Measurements from ENCODE around the gene BTBD2. TPM values are rescaled to one million over a fixed set of nuclear protein-coding genes. Genes with fewer than 3 reads are reported as not detected.
"Not testable (repeated sequence)": the region's sequence is repeated elsewhere in the genome, so short reads cannot be mapped to it uniquely, and the experiment has no call there.

The BTBD2 gene
- total and polyA plus RNA-seq, 8 donors, result 33.9 to 46.4 (median 37.0) TPM

GRCh38 chr19:1991018-1991913 lies 24.2 kb downstream of the BTBD2 start:
- Histone ChIP-seq H3K27ac (no peak overlapping the region), H3K36me3 (peaks cover 0 to 41% (median 22%) of the 10 kb centered on the region in 3 donors), H3K9me3 (no peaks in the 10 kb centered on the region), H3K4me3 (no peak overlapping the region), H3K4me1 (no peaks in the 10 kb centered on the region), H3K27me3 (no peaks in the 10 kb centered on the region)
- intact Hi-C loops (cut with DNase I), result no loop called here
- ATAC-seq (no peak), DNase-seq (peak in 1 of 6 donors; percentile 67), FAIRE-seq (no peak)
- no peak for TF ChIP-seq CTCF (IDR thresholded peaks at IDR 0.05)
- 92% methylated on average over 29 to 30 of the region's 30 CpGs for WGBS, 2 donors

GRCh38 chr19:1990230-1991017 lies 25.1 kb downstream of the BTBD2 start:
- Histone ChIP-seq H3K9me3 (no peaks in the 10 kb centered on the region), H3K4me1 (no peaks in the 10 kb centered on the region), H3K4me3 (no peak overlapping the region), H3K36me3 (peaks cover 0 to 49% (median 30%) of the 10 kb centered on the region in 3 donors), H3K27ac (no peak overlapping the region), H3K27me3 (no peaks in the 10 kb centered on the region)
- no peak for TF ChIP-seq CTCF (IDR thresholded peaks at IDR 0.05)
- 97% methylated on average over 34 of the region's 34 CpGs for WGBS, 2 donors
- no peak for ATAC-seq
- FAIRE-seq, result no peak
- intact Hi-C loops (cut with DNase I), result no loop called here
- DNase-seq, result peak in 1 of 6 donors; percentile 67

- no peak for FAIRE-seq
- H3K4me1 ChIP-seq, result no peaks in the 10 kb centered on the region
- H3K27me3 ChIP-seq, result no peaks in the 10 kb centered on the region
- no peaks in the 10 kb centered on the region for H3K9me3 ChIP-seq
- intact Hi-C loops (cut with DNase I), result no loop called here
- H3K36me3 ChIP-seq, result peaks cover 0 to 48% (median 33%) of the 10 kb centered on the region in 3 donors
- DNase-seq, result peak in 1 of 6 donors; percentile 69
- H3K27ac ChIP-seq, result no peak overlapping the region
- no peak for TF ChIP-seq CTCF (IDR thresholded peaks at IDR 0.05)
- H3K4me3 ChIP-seq, result no peak overlapping the region
- no peak for ATAC-seq
- WGBS, 2 donors, result 93 to 95% methylated on average over 40 of the region's 40 CpGs
These were observed 25.8 kb downstream of the BTBD2 start for GRCh38 chr19:1989513-1990229.

- not testable (repeated sequence) for ATAC-seq
- WGBS, 2 donors, result 85 to 88% methylated on average over 10 of the region's 10 CpGs
These were observed 27.1 kb downstream of the BTBD2 start for GRCh38 chr19:1988464-1988863.

More at GRCh38 chr19:1988464-1988863, 27.1 kb downstream of the BTBD2 start:
- H3K4me3 ChIP-seq; H3K4me1 ChIP-seq; FAIRE-seq; intact Hi-C loops (cut with DNase I); H3K27me3 ChIP-seq; DNase-seq; H3K27ac ChIP-seq; H3K9me3 ChIP-seq: not testable (repeated sequence)
- H3K36me3 ChIP-seq, result peaks cover 0 to 42% (median 33%) of the 10 kb centered on the region in 3 donors
